NCI-H524 treated with DMSO at 0.1 percent for 48 hours (cell line): ENCODE results near the gene PLA2G2F.

Experiments used
- DNase-seq: peaks from one replicate; lab custom pipeline; 2025; lab: John Stamatoyannopoulos, UW

The PLA2G2F gene, protein sequence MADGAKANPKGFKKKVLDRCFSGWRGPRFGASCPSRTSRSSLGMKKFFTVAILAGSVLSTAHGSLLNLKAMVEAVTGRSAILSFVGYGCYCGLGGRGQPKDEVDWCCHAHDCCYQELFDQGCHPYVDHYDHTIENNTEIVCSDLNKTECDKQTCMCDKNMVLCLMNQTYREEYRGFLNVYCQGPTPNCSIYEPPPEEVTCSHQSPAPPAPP

GRCh38 chr1:20138961-20139550 lies at the start of gene PLA2G2F:
PLA2G2F (plus strand) TSS chr1:20139323; CDS start chr1:20139428, 105 bp downstream.
- no peak for DNase-seq

DNA sequence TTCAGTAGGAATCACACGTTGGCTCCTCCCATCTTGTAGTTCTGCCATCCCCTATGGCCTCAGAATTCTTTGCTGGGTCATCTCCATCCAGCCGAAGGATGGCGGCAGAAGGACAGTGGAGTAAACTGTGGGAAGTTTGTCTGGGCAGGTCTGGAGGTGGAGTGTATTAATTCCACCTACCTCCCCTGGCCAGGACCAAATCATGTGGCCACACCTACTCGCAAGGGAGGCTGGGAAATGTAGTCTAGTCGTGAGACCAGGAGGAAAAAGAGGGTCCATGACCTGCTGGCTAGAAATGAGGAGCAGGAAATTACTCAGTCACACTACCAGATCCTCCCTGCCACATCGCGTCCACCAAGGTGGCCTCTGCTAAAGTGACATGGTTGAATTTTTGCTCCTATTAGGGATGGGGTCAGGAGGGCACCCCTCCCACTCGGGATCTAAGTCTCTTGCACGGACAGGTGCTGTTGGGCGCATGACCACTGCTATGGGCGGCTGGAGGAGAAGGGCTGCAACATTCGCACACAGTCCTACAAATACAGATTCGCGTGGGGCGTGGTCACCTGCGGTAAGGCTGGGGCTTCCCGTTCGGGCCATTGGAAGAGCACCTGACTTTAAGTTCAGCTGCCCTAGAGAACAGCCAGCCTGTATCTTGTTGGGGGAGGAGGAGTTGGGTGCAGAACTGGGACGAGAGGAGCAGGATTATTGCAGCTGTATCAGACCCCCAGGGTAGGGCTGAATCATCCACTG lies 49.6 kb upstream of the PLA2G2F start:
- no peak for DNase-seq

DNA sequence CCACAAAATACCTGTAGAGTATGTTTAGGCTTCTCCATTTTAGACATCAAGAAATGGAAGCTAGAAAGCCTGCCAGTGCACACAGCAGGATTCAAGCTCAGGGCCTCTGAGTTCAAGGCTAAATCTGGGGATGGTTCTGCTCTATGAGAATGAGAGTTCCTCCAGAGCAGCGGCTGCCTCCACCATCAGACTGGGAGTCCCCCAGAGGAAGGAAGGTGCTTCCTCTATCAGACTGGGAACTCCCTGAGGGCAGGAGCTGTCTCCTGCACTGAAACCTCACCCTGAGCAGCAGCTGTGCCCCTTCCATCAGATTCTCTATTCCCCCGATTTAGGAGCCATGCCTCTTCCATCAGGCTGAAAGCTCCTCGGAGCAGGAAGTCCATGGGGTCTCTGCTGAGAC lies 49.0 kb upstream of the PLA2G2F start:
- no peak for DNase-seq

DNA sequence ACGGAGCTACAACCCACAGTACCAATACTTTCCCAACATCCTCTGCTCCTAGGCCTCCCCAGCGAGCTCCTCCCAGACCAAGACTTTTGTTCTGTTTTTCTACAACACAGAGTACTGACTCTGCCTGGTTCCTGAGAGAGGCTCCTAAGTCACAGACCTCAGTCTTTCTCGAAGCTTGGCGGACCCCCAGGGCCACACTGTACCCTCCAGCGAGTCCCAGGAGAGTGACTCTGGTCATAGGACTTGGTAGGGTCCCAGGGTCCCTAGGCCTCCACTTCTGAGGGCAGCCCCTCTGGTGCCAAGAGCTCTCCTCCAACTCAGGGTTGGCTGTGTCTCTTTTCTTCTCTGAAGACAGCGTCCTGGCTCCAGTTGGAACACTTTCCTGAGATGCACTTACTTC lies 48.5 kb upstream of the PLA2G2F start:
- DNase-seq = no peak

DNA sequence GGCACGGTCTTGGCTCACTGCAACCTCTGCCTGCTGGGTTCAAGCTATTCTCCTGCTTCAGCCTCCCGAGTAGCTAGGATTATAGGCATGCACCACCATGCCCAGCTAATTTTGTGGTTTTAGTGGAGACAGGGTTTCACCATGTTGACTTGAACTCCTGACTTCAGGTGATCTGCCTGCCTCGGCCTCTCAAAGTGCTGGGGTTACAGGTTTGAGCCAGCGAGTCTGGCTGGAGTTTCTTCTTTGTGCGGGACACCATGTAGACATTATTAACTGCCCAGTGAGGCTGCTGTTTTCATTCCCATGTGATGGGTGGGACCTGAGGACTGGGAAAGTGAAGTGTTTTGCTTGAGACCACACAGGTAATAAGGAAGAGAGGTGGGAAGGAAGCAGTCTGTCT lies 45.8 kb upstream of the PLA2G2F start:
- no peak for DNase-seq

DNA sequence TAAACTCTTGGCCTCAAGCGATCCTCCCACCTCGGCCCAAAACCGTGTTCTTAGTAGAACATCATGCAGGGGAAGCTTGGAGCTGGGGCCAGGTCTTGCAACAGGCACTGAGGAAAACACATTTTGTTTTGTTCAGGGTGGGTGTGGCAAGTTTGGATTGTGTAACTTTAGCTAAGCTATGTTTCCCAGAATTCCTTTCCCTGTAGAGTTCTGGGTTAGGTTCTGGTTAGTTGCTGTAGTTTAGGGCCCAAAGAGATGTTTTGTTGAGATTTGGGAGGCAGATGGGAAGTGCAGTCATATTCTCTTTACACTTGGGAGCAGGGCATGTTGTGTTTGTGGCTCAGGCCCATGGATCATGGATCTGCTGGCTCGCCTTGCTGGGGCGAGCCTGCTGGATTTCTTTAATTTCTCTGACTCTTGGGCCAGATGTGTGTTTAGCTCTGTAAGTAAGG lies 45.2 kb upstream of the PLA2G2F start:
- DNase-seq = no peak

DNA sequence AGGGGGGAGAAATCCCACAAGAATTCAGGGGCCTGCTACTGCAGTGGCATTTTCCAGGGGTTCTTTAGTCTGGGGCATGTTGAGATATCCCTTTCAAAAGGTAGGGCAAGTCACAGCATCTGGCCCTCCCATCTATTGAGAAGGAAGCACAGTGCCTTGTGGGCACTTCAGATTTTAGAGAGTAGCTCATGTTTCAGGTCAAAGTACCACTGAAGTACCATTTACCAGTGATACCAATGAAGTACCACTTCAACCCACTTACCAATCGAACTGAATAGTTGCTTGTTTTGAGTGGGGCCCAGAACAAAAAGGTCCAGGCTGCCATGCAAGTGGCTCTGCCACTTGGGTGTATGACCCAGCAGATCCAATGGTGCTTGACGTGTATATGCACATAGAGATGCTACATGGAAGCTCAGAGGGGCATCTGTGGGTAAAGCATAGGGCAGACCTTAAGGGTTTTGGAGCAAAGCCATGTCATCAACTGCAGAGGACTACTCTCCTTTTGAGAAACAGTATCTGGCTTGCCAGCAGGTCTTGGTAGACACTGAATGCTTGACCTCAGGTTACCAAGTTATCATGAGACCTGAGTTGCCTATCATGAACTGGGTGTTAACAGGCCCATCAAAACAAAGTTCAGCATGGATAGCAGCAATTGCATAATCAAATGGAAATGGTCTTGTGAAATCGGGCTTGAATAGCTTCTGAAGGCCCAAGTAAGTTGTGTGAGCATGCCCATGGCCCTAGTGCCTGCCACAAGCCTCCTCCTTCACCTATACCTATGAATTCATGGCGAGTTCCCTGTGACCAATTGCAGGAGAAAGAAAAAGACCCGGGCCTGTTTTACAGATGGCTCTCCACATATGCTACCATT lies 43.3 kb upstream of the PLA2G2F start:
- DNase-seq = peak; percentile 22

GRCh38 chr1:20096840-20097447 lies 42.2 kb upstream of the PLA2G2F start:
- DNase-seq = no peak

DNA sequence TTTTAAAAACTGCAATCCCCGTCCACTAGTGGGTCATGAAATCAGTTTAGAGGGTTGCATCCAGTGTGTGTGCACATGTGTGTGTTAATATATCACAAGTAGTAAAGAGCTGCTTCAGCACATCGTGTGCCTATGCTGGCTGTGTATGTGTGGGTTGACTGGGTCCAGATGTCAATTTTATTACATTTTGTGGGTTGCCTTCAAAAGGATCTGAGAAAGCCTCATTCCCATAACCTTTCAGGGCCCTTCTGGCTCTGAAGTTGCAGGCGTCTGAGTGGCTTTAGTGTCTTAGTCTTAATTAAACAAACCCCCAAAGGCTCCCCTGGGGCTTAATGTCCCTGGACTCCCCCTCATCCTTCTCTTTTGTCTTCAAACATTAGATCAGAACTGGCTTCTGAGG lies 39.6 kb upstream of the PLA2G2F start:
- DNase-seq = no peak

DNA sequence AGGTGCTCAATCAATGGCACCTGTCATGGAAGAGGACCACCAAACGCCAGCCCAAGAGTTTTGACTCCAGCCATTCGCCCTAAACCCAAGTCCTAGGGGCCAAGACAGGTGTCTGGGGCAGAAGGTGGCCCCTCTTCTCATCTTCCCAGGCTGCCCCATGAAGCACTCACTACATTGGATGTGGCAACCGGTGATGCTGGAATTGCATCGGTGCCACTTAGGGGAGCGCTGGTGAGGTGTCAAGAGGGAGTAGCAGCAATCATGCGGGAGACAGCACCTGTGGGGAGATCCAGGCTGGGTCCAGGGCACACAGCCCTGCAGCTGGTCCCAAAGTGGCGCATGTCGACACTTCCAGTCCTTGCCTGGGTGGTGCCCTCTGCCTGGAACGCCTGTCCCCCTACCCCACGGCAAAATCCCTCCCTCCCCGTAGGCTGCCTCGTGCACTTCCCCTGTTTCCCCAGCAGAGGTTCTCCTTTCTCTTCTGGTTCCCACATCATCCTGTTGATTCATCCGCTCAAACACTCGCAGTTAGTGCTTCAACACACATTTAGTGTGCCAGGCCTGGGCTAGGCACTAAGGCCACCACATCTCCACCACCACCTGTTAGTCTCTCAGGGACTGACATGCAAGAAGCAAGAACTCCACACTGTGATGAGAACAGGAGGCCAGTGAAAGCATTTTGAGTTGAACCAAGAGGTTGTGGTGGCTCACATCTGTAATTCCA lies 38.3 kb upstream of the PLA2G2F start:
- DNase-seq = no peak

DNA sequence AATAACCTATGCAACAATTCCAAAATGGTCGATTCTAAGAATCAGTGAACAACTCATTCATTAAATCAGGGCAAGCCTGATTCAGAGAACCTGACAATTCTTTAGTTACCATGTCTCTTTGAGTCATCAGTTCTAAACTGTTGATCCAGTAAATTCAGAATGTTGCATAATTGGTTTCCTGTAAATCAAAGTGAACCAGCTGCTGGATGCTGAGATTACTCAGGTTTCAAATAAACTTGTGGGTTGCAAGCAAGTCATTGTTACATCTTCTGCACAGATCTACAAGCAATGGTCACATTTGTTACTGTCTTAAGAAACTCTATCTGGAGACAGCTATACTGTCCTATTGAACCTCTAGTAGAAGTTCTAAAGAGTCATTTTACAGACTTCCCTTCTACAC lies 36.2 kb upstream of the PLA2G2F start:
- no peak for DNase-seq

DNA sequence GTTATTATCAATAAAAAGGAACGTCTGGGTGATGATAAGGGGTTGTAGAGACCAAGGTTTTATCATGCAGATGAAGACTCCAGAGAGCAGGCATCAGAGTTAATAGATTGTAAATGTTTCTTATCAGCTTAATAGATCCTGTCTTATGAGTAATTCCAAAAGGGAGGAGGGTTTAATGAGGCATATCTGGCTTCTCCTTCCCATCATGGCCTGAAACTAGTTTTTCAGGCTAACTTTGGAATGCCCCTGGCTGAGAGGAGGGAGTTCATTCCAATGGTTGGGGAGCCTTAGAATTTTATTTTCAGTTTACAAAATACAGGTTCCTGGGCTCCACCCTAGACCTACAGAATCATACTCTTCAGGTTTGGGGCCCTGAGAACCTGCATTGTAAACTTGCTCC lies 33.3 kb upstream of the PLA2G2F start:
- DNase-seq = no peak

DNA sequence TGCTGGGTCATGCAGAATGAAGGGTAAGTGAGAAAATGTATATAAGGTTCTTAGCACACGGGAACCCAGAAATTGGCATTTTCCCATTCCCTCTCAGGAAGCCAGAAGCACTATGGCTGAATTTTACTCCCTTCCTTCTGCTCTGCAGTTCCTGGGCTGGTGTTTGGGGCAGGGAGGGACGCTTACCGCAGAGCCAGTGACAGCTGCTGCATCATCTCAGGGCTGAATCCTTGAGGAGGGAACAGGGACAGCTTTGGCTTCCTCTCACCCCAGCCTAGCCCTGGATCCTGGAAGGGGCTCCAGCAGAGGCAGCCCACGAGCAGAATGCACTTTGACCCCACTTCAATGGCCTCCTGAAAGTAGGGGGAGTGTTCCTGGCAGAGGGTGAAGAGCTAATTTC lies 31.8 kb upstream of the PLA2G2F start:
- DNase-seq = no peak

DNA sequence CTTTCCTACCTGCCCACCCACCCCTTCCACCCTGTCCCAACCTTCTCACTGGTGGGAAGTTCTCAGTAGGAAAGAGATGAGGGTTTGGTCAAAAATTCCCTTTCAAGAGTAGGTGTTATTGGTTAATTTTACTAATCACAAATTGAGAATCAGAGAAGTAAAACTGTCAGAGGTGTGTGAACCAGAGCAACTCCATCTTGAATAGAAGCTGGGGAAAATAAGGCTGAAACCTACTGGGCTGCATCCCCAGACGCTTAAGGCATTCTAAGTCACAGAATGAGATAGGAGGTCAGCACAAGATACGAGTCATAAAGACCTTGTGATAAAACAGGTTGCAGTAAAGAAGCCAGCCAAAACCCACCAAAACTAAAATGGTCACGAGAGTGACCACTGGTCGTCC lies 31.3 kb upstream of the PLA2G2F start:
- no peak for DNase-seq

DNA sequence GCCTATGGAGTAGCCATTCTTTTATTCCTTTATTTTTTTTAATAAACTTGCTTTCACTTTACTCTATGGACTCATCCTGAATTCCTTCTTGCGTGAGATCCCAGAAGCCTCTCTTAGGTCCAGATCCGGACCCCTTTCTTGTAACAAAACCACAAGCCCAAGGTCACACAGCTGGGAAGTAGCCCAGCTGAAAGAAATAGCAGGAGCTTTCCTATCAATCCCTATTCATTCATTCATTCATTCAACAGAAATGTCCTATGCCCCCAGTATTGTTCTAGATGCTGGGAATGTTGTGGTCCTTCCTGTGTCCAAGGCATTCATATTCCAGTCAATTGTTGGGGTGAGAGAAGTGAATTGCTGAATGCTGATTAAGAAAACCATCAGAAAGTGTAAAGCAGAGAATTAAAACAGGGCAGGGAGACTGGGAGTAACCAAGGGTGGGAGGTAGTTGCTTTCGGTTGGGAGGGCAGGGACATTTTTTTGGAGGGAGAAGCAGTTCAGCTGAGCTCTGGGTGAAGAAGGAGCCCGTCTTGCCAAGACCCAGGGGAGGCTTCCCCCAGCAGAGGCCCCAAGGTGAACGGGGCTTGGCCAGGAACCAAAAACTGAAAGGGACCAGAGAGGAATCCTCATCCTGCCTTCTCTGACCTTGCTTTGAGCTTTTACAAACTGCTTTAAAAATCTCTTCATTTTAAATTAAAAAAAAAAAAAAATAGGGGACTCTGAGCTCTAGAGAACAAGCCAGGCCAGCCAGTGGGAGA lies 30.6 kb upstream of the PLA2G2F start:
- DNase-seq = no peak

DNA sequence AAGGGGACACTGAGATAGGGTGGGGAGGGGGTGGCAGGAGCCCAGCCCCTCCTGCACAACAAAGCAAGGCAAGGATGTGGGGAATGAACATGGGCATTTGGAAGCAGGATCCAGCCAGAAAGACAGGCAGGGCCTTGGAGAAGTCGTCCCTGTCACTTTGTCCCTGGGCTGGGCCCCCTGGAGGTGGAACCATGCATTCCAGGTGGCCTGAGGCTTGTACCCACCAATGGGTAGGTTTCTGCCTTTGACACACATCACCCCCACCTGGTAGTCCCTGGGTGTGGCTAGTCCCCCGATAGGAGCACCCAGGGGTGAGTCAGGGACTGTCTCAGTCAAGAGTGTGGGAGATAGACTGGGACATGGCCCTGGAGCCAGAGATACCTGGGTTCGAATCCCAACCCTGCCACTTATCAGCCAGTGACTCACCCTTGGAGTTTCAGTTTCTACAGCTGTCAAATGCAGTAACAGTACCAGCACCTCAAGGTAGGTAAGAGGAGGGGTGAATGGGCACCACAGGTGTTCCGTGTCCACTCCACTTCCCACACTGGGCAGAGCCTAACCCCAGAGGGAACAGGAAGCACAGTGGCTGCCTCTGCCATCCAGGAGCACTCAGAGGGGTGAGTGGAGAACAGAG lies 29.8 kb upstream of the PLA2G2F start:
- DNase-seq = no peak

DNA sequence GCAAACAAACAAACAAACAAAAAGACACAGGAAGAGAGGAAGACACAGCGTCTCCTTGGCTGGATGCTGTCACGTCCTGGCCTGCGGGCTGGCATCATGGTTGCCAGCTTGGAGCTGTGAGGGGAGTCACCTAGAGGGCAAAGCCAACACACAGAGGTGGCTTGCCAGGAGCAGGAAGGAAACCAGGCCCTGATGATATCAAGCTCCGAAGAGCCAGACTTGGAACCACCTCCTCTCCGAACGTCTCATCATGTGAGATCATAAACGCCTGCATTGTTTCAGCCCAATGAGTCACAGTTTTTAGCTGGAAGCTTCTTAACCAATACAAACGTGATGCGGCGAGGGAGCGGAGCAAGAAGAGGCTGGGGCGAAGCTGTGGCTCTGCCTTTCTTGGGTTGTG lies 28.4 kb upstream of the PLA2G2F start:
- no peak for DNase-seq

DNA sequence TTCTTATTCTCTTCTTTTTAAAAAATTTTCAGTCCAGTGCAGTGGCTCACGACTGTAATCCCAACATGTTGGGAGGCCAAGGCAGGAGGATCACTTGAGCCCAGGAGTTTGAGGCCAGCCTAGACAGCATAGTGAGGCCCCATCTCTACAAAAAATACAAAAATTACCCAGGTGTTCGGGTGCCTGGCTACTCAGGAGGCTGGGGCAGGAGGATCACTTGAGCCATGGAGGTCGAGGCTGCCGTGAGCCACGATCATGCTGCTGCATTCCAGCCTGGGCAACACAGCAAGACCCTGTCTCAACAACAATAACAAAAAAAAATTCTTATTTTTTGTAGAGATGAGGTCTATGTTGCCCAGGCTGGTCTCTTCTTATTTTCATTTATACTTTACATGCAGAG lies 27.7 kb upstream of the PLA2G2F start:
- DNase-seq = no peak

DNA sequence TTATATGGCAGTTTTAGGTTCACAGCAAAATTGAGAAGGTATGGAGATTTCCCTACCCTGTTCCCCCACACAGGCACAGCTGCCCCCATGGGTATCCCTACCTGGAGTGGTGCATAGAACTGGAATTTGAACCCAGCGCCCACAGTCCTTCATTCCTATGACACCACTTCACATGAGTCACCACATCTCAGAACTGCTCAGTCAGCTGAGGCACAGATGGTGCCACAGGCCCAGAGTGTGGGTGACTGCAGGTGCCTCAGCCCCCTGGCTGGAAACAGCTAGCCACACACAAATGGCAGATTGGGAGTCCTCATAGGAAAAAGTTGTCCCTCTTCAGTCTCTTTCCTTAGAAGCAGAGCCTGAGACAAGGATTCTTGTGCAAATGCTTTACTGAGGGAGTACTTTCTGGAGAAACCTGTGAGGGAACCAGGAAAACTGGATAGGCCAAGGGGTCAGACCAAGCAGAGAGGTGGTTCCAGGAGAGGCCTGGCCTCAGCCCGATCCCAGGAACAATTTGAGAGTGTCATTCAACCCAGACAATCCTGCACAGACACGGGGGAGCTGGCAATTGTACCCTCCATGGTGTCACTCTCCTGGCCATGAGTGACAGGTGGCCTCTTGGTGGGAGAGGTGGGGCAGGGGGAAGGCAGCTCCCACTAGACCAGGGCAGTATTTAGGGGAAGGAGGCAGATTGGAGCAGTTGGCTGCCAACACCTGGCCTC lies 26.7 kb upstream of the PLA2G2F start:
- peak; percentile 39 for DNase-seq
